Mesenchymal stem cell (in vitro differentiated cells and primary cell): ENCODE results near the gene CAMSAP3.

ENCODE experiments used
- DNase-seq: peaks from one replicate; pipeline ENCODE4 v3.0.0-alpha.2; 2013
- H2AFZ ChIP-seq: one replicate; pipeline ENCODE4 v1.6.1; 2013; ENCODE audit warnings: low read depth, mild to moderate bottlenecking, control low read depth, inconsistent platforms, low read length, moderate library complexity
- H2AK5ac ChIP-seq: 2 replicates; pipeline ENCODE4 v1.6.1; 2013; ENCODE audit warnings: low read length, moderate library complexity, mild to moderate bottlenecking, inconsistent platforms; ENCODE audit not compliant: severe bottlenecking
- H2BK120ac ChIP-seq: one replicate; pipeline ENCODE4 v1.6.1; 2013; ENCODE audit warnings: low read depth, mild to moderate bottlenecking, inconsistent platforms, low read length, moderate library complexity
- H2BK12ac ChIP-seq, 2 experiments: one replicate each; pipeline ENCODE4 v1.6.1; 2013; ENCODE audit warnings: inconsistent platforms in 2 of 2, low read length in 2 of 2, mild to moderate bottlenecking in 2 of 2, moderate library complexity in 2 of 2, control low read depth in 1 of 2
- H2BK15ac ChIP-seq: one replicate; pipeline ENCODE4 v1.6.1; 2013; ENCODE audit warnings: mild to moderate bottlenecking, low read depth, inconsistent platforms; ENCODE audit not compliant: poor library complexity, severe bottlenecking
- H2BK5ac ChIP-seq: 2 replicates; pipeline ENCODE4 v1.6.1; 2013; ENCODE audit warnings: low read depth, mild to moderate bottlenecking, low read length, control low read depth, inconsistent platforms; ENCODE audit not compliant: poor library complexity, severe bottlenecking
- H3K14ac ChIP-seq, 2 experiments: one replicate each; pipeline ENCODE4 v1.6.1; 2013; ENCODE audit warnings: inconsistent platforms in 2 of 2, low read length in 2 of 2, control low read depth in 1 of 2, mild to moderate bottlenecking in 1 of 2, moderate library complexity in 1 of 2
- H3K18ac ChIP-seq, 2 experiments: one replicate each; pipeline ENCODE4 v1.6.1; 2013; ENCODE audit warnings: inconsistent platforms in 2 of 2, low read length in 2 of 2, control low read depth in 1 of 2, low read depth in 1 of 2, mild to moderate bottlenecking in 1 of 2
- H3K23ac ChIP-seq, 2 experiments: one replicate each; pipeline ENCODE4 v1.6.1; 2013; ENCODE audit warnings: inconsistent platforms in 2 of 2, low read length in 2 of 2, mild to moderate bottlenecking in 2 of 2, moderate library complexity in 2 of 2, control low read depth in 1 of 2
- H3K27ac ChIP-seq: 2 replicates; pipeline ENCODE4 v1.5.1; 2013; ENCODE audit warnings: mild to moderate bottlenecking, moderate library complexity, low read length, control low read depth, inconsistent platforms; ENCODE audit not compliant: poor library complexity, severe bottlenecking
- H3K27me3 ChIP-seq, 2 experiments: 2 replicates each; pipeline versions ENCODE4 v1.6.1 to v1.7.0; 2013; ENCODE audit warnings: low read length in 2 of 2, mild to moderate bottlenecking in 2 of 2, moderate library complexity in 2 of 2, control low read depth in 1 of 2, inconsistent platforms in 1 of 2; ENCODE audit not compliant: control insufficient read depth in 1 of 2, insufficient read depth in 1 of 2
- H3K36me3 ChIP-seq, 2 experiments: 2 replicates each; pipeline versions ENCODE4 v1.6.1 to v1.7.0; 2013; ENCODE audit warnings: low read length in 2 of 2, control low read depth in 1 of 2, inconsistent platforms in 1 of 2, low read depth in 1 of 2, mild to moderate bottlenecking in 1 of 2; ENCODE audit not compliant: insufficient read depth in 2 of 2, control insufficient read depth in 1 of 2
- H3K4ac ChIP-seq, 2 experiments: one replicate each; pipeline ENCODE4 v1.6.1; 2013; ENCODE audit warnings: inconsistent platforms in 2 of 2, low read length in 2 of 2, mild to moderate bottlenecking in 2 of 2, moderate library complexity in 2 of 2, control low read depth in 1 of 2, low read depth in 1 of 2
- H3K4me1 ChIP-seq: 2 replicates; pipeline ENCODE4 v1.6.1; 2013; ENCODE audit warnings: low read depth, low read length, control low read depth; ENCODE audit not compliant: control insufficient read depth, insufficient read depth
- H3K4me2 ChIP-seq: 2 replicates; pipeline ENCODE4 v1.6.1; 2013; ENCODE audit warnings: low read length, mild to moderate bottlenecking, inconsistent platforms; ENCODE audit not compliant: poor library complexity, severe bottlenecking
- H3K4me3 ChIP-seq, 2 experiments: 2 replicates each; pipeline versions ENCODE4 v1.5.1 to v1.7.0; 2013; ENCODE audit warnings: low read length in 2 of 2, mild to moderate bottlenecking in 2 of 2, control low read depth in 1 of 2, low read depth in 1 of 2; ENCODE audit not compliant: insufficient read depth in 1 of 2
- H3K79me1 ChIP-seq: replicated peaks from 2 replicates; pipeline ENCODE4 v1.6.1; 2013; ENCODE audit warnings: mild to moderate bottlenecking, control low read depth, low read length, inconsistent platforms; ENCODE audit not compliant: poor library complexity, severe bottlenecking
- H3K9ac ChIP-seq: 2 replicates; pipeline ENCODE4 v1.7.0; 2013; ENCODE audit warnings: mild to moderate bottlenecking, low read length, moderate library complexity
- H3K9me3 ChIP-seq: 2 replicates; pipeline ENCODE4 v1.7.0; 2013; ENCODE audit warnings: mild to moderate bottlenecking, low read length; ENCODE audit not compliant: control insufficient read depth
- H4K8ac ChIP-seq: one replicate; pipeline ENCODE4 v1.6.1; 2013; ENCODE audit warnings: inconsistent platforms, mild to moderate bottlenecking, low read length, moderate library complexity
- H4K91ac ChIP-seq: one replicate; pipeline ENCODE4 v1.6.1; 2013; ENCODE audit warnings: mild to moderate bottlenecking, low read length, inconsistent platforms
- WGBS: methylation state at CpG from one replicate; pipeline ENCODE4 v1.1.7; 2013; ENCODE audit warnings: mixed read lengths; 5-methylcytosine and 5-hydroxymethylcytosine counted together

CAMSAP3 gene

GRCh38 chr19:7635670-7636069 is 40.0 kb downstream of the CAMSAP3 start:
- H2BK15ac ChIP-seq, result no peak overlapping the region
- H3K23ac ChIP-seq, result no peak overlapping the region
- no peak overlapping the region for H3K4me2 ChIP-seq
- H3K27ac ChIP-seq, result no peak overlapping the region
- H3K18ac ChIP-seq, result no peak overlapping the region
- no peak overlapping the region for H2BK12ac ChIP-seq
- peaks cover 34% of the 10 kb centered on the region for H3K79me1 ChIP-seq
- H4K91ac ChIP-seq, result no peak overlapping the region
- H3K36me3 ChIP-seq, result peaks cover 3 to 41% of the 10 kb centered on the region in 2 experiments
- no peak overlapping the region for H2AFZ ChIP-seq
- no peak overlapping the region for H3K4ac ChIP-seq
- H3K4me3 ChIP-seq, result no peak overlapping the region
- no peak overlapping the region for H2BK120ac ChIP-seq
- H3K4me1 ChIP-seq, result peaks cover 26% of the 10 kb centered on the region
- H3K27me3 ChIP-seq, result peaks cover 0 to 42% of the 10 kb centered on the region in 2 experiments
- no peak overlapping the region for H3K14ac ChIP-seq
- H3K9me3 ChIP-seq, result no peaks in the 10 kb centered on the region
- H2AK5ac ChIP-seq, result no peak overlapping the region
- no peak overlapping the region for H4K8ac ChIP-seq
- WGBS, result 83% methylated on average over 4 of the region's 6 CpGs
- DNase-seq, result no peak
- no peak overlapping the region for H2BK5ac ChIP-seq
- no peak overlapping the region for H3K9ac ChIP-seq

DNA sequence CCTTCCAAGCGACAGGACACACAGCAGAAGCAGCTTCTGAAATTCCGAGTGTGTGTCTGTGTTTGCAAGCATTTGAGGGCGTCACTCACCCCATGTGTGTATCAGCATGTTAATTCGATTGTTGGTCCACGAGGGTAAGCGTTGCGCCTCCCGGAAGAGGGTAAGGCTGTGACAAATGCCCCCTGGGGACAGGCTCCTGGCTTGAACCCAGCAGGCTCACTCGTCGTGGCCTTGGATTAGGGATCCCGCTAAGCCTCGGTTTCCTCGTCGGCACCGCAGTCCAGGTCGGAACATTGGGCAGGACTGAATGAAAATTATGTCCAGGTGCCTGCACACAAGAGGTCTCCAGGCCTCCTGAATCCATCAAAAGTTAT is 40.6 kb downstream of the CAMSAP3 start:
- H3K9ac ChIP-seq, result no peak overlapping the region
- H4K8ac ChIP-seq, result peak overlapping the region; percentile 81
- peaks cover 3 to 45% of the 10 kb centered on the region in 2 experiments for H3K36me3 ChIP-seq
- no peak overlapping the region for H4K91ac ChIP-seq
- peaks cover 34% of the 10 kb centered on the region for H3K79me1 ChIP-seq
- no peak overlapping the region for H2BK15ac ChIP-seq
- H2BK5ac ChIP-seq, result no peak overlapping the region
- H2AK5ac ChIP-seq, result no peak overlapping the region
- no peak for DNase-seq
- H3K27ac ChIP-seq, result no peak overlapping the region
- no peaks in the 10 kb centered on the region for H3K9me3 ChIP-seq
- H3K4ac ChIP-seq, result peak overlapping the region in 1 of 2 experiments; percentile 18
- H3K23ac ChIP-seq, result no peak overlapping the region
- H3K18ac ChIP-seq, result no peak overlapping the region
- no peak overlapping the region for H2BK120ac ChIP-seq
- H3K4me1 ChIP-seq, result peaks cover 24% of the 10 kb centered on the region
- H3K4me3 ChIP-seq, result no peak overlapping the region
- H2BK12ac ChIP-seq, result no peak overlapping the region
- H3K4me2 ChIP-seq, result peak overlapping the region; percentile 32
- H3K27me3 ChIP-seq, result peaks cover 0 to 42% of the 10 kb centered on the region in 2 experiments
- H3K14ac ChIP-seq, result no peak overlapping the region
- 92% methylated on average over 16 of the region's 16 CpGs for WGBS
- H2AFZ ChIP-seq, result no peak overlapping the region

GRCh38 chr19:7636691-7637373 is 41.2 kb downstream of the CAMSAP3 start, which contains the start of gene STXBP2:
STXBP2 (plus strand) TSS chr19:7637110; CDS start chr19:7637150, 40 bp downstream.
- H3K27me3 ChIP-seq, result peaks cover 0 to 42% of the 10 kb centered on the region in 2 experiments
- peaks cover 22% of the 10 kb centered on the region for H3K4me1 ChIP-seq
- WGBS, result 16% methylated on average over 57 of the region's 61 CpGs
- peak within 1 kb of the TSS in 1 of 2 experiments; percentile 72 for H3K4me3 ChIP-seq
- H3K18ac ChIP-seq, result no peak within 1 kb of the TSS
- H3K4me2 ChIP-seq, result peak within 1 kb of the TSS; percentile 61
- H3K9ac ChIP-seq, result no peak within 1 kb of the TSS
- no peak within 1 kb of the TSS for H2AK5ac ChIP-seq
- H3K4ac ChIP-seq, result peak within 1 kb of the TSS; percentile 18 to 28
- peak within 1 kb of the TSS; percentile 19 for H2BK120ac ChIP-seq
- peak within 1 kb of the TSS; percentile 39 for H4K91ac ChIP-seq
- no peak within 1 kb of the TSS for H3K14ac ChIP-seq
- H2BK15ac ChIP-seq, result peak within 1 kb of the TSS; percentile 76
- H2BK12ac ChIP-seq, result no peak within 1 kb of the TSS
- H3K9me3 ChIP-seq, result no peaks in the 10 kb centered on the region
- H4K8ac ChIP-seq, result peak within 1 kb of the TSS; percentile 81
- DNase-seq, result peak; percentile 39
- no peak within 1 kb of the TSS for H3K27ac ChIP-seq
- peaks cover 1 to 45% of the 10 kb centered on the region in 2 experiments for H3K36me3 ChIP-seq
- no peak within 1 kb of the TSS for H3K23ac ChIP-seq
- no peak within 1 kb of the TSS for H2BK5ac ChIP-seq
- H3K79me1 ChIP-seq, result peaks cover 33% of the 10 kb centered on the region
- no peak within 1 kb of the TSS for H2AFZ ChIP-seq

DNA sequence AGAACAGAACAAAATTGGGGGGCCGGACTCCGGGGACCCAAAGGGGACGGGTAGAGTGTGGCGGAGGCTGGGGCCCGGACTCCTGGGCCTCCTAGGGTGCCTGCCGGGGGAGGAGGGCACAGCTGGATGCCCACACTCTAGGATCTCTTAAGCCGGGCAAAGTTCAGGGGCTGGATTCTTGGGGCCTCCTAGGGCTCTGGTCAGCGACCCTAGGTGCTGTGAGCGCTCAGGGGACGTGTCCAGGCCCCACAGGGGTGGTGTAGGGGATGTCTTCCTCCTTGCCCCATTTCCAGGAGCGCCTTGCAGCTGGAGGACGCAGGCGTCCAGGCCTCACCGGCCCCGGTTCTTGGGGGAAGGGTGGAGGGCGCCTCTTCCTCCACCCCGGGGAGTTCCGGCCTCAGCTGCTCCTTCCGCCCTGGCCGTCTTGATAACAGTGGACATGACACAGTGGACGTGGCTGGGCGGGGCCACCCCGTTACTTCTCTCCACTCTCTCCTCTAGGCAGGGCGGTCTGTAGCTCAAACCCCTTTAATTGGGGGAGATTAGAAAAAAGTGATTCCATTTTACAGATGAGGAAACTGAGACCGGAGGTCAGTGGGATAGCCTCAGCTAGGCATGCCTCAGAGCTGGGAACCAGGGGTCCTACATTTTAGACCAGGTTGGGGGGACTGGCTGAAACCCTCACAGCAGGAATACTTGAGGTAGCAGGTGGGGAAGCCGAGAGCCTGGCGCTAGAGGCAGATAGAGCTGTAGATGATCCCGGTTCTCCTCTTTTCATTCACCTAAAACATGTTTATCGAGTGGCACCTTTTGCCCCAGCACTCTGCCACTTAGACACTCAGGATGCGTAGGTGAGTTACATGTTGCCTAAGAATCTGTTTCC is 42.0 kb downstream of the CAMSAP3 start:
- H2BK12ac ChIP-seq, result no peak overlapping the region
- peaks cover 20% of the 10 kb centered on the region for H3K4me1 ChIP-seq
- DNase-seq, result peak; percentile 16
- H3K4me2 ChIP-seq, result peak overlapping the region; percentile 61
- peaks cover 0 to 42% of the 10 kb centered on the region in 2 experiments for H3K27me3 ChIP-seq
- peaks cover 0 to 45% of the 10 kb centered on the region in 2 experiments for H3K36me3 ChIP-seq
- peak overlapping the region in 1 of 2 experiments; percentile 28 for H3K4ac ChIP-seq
- no peak overlapping the region for H3K23ac ChIP-seq
- peak overlapping the region; percentile 47 for H4K8ac ChIP-seq
- H4K91ac ChIP-seq, result peak overlapping the region; percentile 39
- no peaks in the 10 kb centered on the region for H3K9me3 ChIP-seq
- H3K27ac ChIP-seq, result no peak overlapping the region
- H3K18ac ChIP-seq, result no peak overlapping the region
- H2AK5ac ChIP-seq, result no peak overlapping the region
- WGBS, result 45% methylated on average over 22 of the region's 30 CpGs
- H3K14ac ChIP-seq, result no peak overlapping the region
- no peak overlapping the region for H2BK5ac ChIP-seq
- peak overlapping the region in 1 of 2 experiments; percentile 72 for H3K4me3 ChIP-seq
- no peak overlapping the region for H2AFZ ChIP-seq
- peak overlapping the region; percentile 76 for H2BK15ac ChIP-seq
- H3K9ac ChIP-seq, result no peak overlapping the region
- H2BK120ac ChIP-seq, result peak overlapping the region; percentile 19
- peaks cover 25% of the 10 kb centered on the region for H3K79me1 ChIP-seq
